OCI-LY3 (cell line): Measurements from ENCODE around the gene HSPA1L.
"Not testable (repeated sequence)": the region's sequence is repeated elsewhere in the genome, so short reads cannot be mapped to it uniquely, and the experiment has no call there.

ENCODE experiments used
- H2AFZ ChIP-seq: fragments of 200-600, 300-600 bp; shearing (Covaris generic); 2 replicates; pipeline ENCODE4 v1.6.0; 2014; ENCODE audit warnings: antibody characterized with exemption, low read depth, low read length
- H3K27ac ChIP-seq: fragments of 200-600, 300-600 bp; sonication (generic); 2 replicates; pipeline ENCODE4 v1.5.1; 2014; ENCODE audit warnings: mild to moderate bottlenecking, low read length, moderate library complexity, mixed read lengths
- H3K27me3 ChIP-seq: fragments of 200-600, 300-600 bp; sonication (generic); 2 replicates; pipeline ENCODE4 v1.6.1; 2014; ENCODE audit warnings: low read depth, low read length, mixed read lengths
- H3K36me3 ChIP-seq: fragments of 200-600, 300-600 bp; sonication (generic); replicated peaks from 2 replicates; pipeline ENCODE3; 2014; ENCODE audit warnings: low read depth, low read length, mixed read lengths
- H3K4me1 ChIP-seq: fragments of 300-600, 200-600 bp; sonication (generic); 2 replicates; pipeline ENCODE4 v1.6.1; 2014; ENCODE audit warnings: low read length, mixed read lengths
- H3K4me2 ChIP-seq: fragments of 200-600, 300-600 bp; sonication (generic); 2 replicates; pipeline ENCODE4 v1.6.1; 2014; ENCODE audit warnings: low read length, mixed read lengths
- H3K4me3 ChIP-seq: fragments of 300-600, 200-600 bp; sonication (generic); 2 replicates; pipeline ENCODE4 v1.5.1; 2014; ENCODE audit warnings: antibody characterized with exemption, mild to moderate bottlenecking, low read length, moderate library complexity
- H3K79me2 ChIP-seq: fragments of 300-600, 200-600 bp; shearing (Covaris generic); 2 replicates; pipeline ENCODE4 v1.6.1; 2014; ENCODE audit warnings: mild to moderate bottlenecking, low read length, mixed read lengths
- H3K9ac ChIP-seq: fragments of 300-600, 200-600 bp; shearing (Covaris generic); 2 replicates; pipeline ENCODE4 v1.6.0; 2014; ENCODE audit warnings: mild to moderate bottlenecking, low read length, moderate library complexity
- H3K9me3 ChIP-seq: fragments of 200-600, 300-600 bp; shearing (Covaris generic); 2 replicates; pipeline ENCODE4 v1.6.1; 2014; ENCODE audit warnings: low read length, mixed read lengths; ENCODE audit not compliant: insufficient read depth
- H4K20me1 ChIP-seq: fragments of 200-600, 300-600 bp; sonication (generic); 2 replicates; pipeline ENCODE4 v1.6.1; 2016; ENCODE audit warnings: low read length, mixed read lengths; ENCODE audit not compliant: insufficient read depth
- EZH2phosphoT487 ChIP-seq: fragments of 200-600 bp; shearing (Covaris generic); IDR thresholded peaks from 2 replicates; pipeline ENCODE4 v1.6.1; 2018; ENCODE audit warnings: antibody characterized with exemption, mixed run types, low read depth
- TF ChIP-seq, protein P1 (sequence below): fragments of 200-600, 300-600 bp; sonication (generic); IDR thresholded peaks from 2 replicates; pipeline ENCODE4 v1.5.1; 2014; ENCODE audit warnings: antibody characterized with exemption, low read length, low read depth

The HSPA1L gene

DNA sequence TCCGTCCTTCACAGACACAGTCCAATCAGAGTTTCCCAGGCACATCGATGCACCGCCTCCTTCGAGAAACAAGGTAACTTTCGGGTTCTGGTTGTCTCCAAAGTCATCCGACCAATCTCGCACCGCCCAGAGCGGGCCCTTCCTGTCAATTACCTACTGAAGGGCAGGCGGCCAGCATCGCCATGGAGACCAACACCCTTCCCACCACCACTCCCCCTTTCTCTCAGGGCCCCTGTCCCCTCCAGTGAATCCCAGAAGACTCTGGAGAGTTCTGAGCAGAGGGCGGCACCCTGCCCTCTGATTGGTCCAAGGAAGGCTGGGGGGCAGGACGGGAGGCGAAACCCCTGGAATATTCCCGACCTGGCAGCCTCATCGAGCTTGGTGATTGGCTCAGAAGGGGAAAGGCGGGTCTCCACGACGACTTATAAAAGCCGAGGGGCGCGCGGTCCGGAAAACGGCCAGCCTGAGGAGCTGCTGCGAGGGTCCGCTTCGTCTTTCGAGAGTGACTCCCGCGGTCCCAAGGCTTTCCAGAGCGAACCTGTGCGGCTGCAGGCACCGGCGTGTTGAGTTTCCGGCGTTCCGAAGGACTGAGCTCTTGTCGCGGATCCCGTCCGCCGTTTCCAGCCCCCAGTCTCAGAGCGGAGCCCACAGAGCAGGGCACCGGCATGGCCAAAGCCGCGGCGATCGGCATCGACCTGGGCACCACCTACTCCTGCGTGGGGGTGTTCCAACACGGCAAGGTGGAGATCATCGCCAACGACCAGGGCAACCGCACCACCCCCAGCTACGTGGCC is 12.4 kb upstream of the HSPA1L start, which contains the start of gene HSPA1B:
Gene HSPA1B (plus strand): TSS at position 453 of the 794 bp plus-strand sequence. CDS start 213 bp downstream, at position 666.
- Histone ChIP-seq H2AFZ (peak within 1 kb of the TSS; percentile 68), H3K4me3 (peak within 1 kb of the TSS; percentile 78), H3K27me3 (no peaks in the 10 kb centered on the region), H4K20me1 (no peaks in the 10 kb centered on the region), H3K9ac (peak within 1 kb of the TSS; percentile 72), H3K36me3 (no peaks in the 10 kb centered on the region), H3K4me1 (peaks cover 21% of the 10 kb centered on the region), H3K27ac (peak within 1 kb of the TSS; percentile 30), H3K4me2 (peak within 1 kb of the TSS; percentile 81), H3K9me3 (no peaks in the 10 kb centered on the region), H3K79me2 (no peaks in the 10 kb centered on the region)
- TF ChIP-seq, protein P1, sequence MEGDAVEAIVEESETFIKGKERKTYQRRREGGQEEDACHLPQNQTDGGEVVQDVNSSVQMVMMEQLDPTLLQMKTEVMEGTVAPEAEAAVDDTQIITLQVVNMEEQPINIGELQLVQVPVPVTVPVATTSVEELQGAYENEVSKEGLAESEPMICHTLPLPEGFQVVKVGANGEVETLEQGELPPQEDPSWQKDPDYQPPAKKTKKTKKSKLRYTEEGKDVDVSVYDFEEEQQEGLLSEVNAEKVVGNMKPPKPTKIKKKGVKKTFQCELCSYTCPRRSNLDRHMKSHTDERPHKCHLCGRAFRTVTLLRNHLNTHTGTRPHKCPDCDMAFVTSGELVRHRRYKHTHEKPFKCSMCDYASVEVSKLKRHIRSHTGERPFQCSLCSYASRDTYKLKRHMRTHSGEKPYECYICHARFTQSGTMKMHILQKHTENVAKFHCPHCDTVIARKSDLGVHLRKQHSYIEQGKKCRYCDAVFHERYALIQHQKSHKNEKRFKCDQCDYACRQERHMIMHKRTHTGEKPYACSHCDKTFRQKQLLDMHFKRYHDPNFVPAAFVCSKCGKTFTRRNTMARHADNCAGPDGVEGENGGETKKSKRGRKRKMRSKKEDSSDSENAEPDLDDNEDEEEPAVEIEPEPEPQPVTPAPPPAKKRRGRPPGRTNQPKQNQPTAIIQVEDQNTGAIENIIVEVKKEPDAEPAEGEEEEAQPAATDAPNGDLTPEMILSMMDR = no peak
- TF ChIP-seq EZH2phosphoT487 = no peak

GRCh38 chr6:31826793-31827285 is 11.8 kb upstream of the HSPA1L start:
- Histone ChIP-seq H3K9ac (peak overlapping the region; percentile 72), H3K4me1 (peaks cover 23% of the 10 kb centered on the region), H3K27ac (peak overlapping the region; percentile 30), H4K20me1 (no peaks in the 10 kb centered on the region), H2AFZ (peak overlapping the region; percentile 68), H3K27me3 (no peaks in the 10 kb centered on the region), H3K9me3 (no peaks in the 10 kb centered on the region), H3K36me3 (no peaks in the 10 kb centered on the region), H3K79me2 (no peaks in the 10 kb centered on the region), H3K4me3 (peak overlapping the region; percentile 78), H3K4me2 (peak overlapping the region; percentile 81)
- TF ChIP-seq, protein P1 = no peak
- no peak for TF ChIP-seq EZH2phosphoT487

- Histone ChIP-seq H3K4me3 (no peak overlapping the region), H3K27me3 (no peaks in the 10 kb centered on the region), H3K36me3 (no peaks in the 10 kb centered on the region), H3K4me2 (no peak overlapping the region), H3K27ac (no peak overlapping the region), H4K20me1 (no peaks in the 10 kb centered on the region), H3K9ac (no peak overlapping the region), H3K79me2 (no peaks in the 10 kb centered on the region), H3K4me1 (peaks cover 26% of the 10 kb centered on the region), H3K9me3 (no peaks in the 10 kb centered on the region), H2AFZ (no peak overlapping the region)
- TF ChIP-seq, protein P1 = no peak
- no peak for TF ChIP-seq EZH2phosphoT487
These were observed 10.5 kb upstream of the HSPA1L start for GRCh38 chr6:31825553-31825952.

- H4K20me1 ChIP-seq, H3K4me2 ChIP-seq, H3K9me3 ChIP-seq, H3K36me3 ChIP-seq, H3K27me3 ChIP-seq, H3K79me2 ChIP-seq, H3K9ac ChIP-seq, H2AFZ ChIP-seq, H3K4me3 ChIP-seq: not testable (repeated sequence)
- H3K4me1 ChIP-seq = peaks cover 26% of the 10 kb centered on the region
- 0 out of 2 replicates have a peak overlapping the region, but pooled peaks have one; percentile 87 for H3K27ac ChIP-seq
These were observed 8.6 kb upstream of the HSPA1L start for GRCh38 chr6:31823592-31824196.
